ENCODE results near the gene PTPRZ1. TPM values are rescaled to one million over a fixed set of nuclear protein-coding genes. Genes with fewer than 3 reads are reported as not detected.

Gene PTPRZ1
- polyA plus RNA-seq, 1 of the 3 experiments (the other 2 are of a cell fraction) = not detected

- TF ChIP-seq CTCF (IDR thresholded peaks at IDR 0.05) (no peak), FOXM1 (IDR thresholded peaks at IDR 0.05; ENCODE audit: low read depth) (no peak), FOXJ3 (CRISPR knock-in tag; IDR thresholded peaks at IDR 0.05) (no peak), SIN3A (IDR thresholded peaks at IDR 0.05; ENCODE audit: borderline replicate concordance, low read depth, low read length) (no peak), NRF1 (IDR thresholded peaks at IDR 0.05; ENCODE audit: low read depth, low read length) (no peak), NFIC (IDR thresholded peaks at IDR 0.05; ENCODE audit: borderline replicate concordance) (no peak), MXI1 (IDR thresholded peaks at IDR 0.05; ENCODE audit: low read depth, low read length) (no peak), TEAD4 (IDR thresholded peaks at IDR 0.05; ENCODE audit: borderline replicate concordance, insufficient read depth) (no peak), POLR2AphosphoS5 (IDR thresholded peaks at IDR 0.05; ENCODE audit: low read depth, low read length) (no peak), ELF1 (IDR thresholded peaks at IDR 0.05) (no peak), MAX (IDR thresholded peaks at IDR 0.05; ENCODE audit: low read depth) (no peak)
Observed at GRCh38 chr7:121901026-121901425, 28.1 kb downstream of the PTPRZ1 start (continued).

GRCh38 chr7:121904120-121904519 lies 31.2 kb downstream of the PTPRZ1 start:
- Histone ChIP-seq H3K79me2 (ENCODE audit: insufficient read depth) (no peaks in the 10 kb centered on the region), H4K20me1 (ENCODE audit: insufficient read depth) (no peaks in the 10 kb centered on the region), H3K27ac (ENCODE audit: low read depth in 2 of 2, low read length in 1 of 2) (no peak overlapping the region), H3K4me3 (ENCODE audit: low read depth in 2 of 2, low read length in 1 of 2) (no peak overlapping the region), H3K36me3 (replicated peaks in 1 of 2; ENCODE audit: control insufficient read depth in 1 of 2, insufficient read depth in 2 of 2, low read length in 1 of 2) (no peaks in the 10 kb centered on the region), H3K4me1 (ENCODE audit: control insufficient read depth in 1 of 2, insufficient read depth in 2 of 2, low read depth in 1 of 2, low read length in 1 of 2) (no peaks in the 10 kb centered on the region), H3K27me3 (ENCODE audit: insufficient read depth) (no peaks in the 10 kb centered on the region), H3K4me2 (no peak overlapping the region), H3K9me3 (no peaks in the 10 kb centered on the region), H3K9me2 (no peaks in the 10 kb centered on the region), H3K9ac (no peak overlapping the region), H3F3A (replicated peaks; ENCODE audit: insufficient read depth) (no peaks in the 10 kb centered on the region), H2AFZ (ENCODE audit: low read depth) (no peak overlapping the region)
- CTCF ChIA-PET = no interaction called here
- TF ChIP-seq PBX3 (IDR thresholded peaks at IDR 0.05) (no peak), MEF2A (IDR thresholded peaks at IDR 0.05; ENCODE audit: borderline replicate concordance, low read depth) (no peak), SIN3A (IDR thresholded peaks at IDR 0.05; ENCODE audit: borderline replicate concordance, low read depth, low read length) (no peak), MAX (IDR thresholded peaks at IDR 0.05; ENCODE audit: low read depth) (no peak), ZBTB33 (IDR thresholded peaks at IDR 0.05; ENCODE audit: borderline replicate concordance, low read depth) (no peak), FOSL2 (IDR thresholded peaks at IDR 0.05; ENCODE audit: borderline replicate concordance, low read depth) (no peak), CHD2 (IDR thresholded peaks at IDR 0.05; ENCODE audit: low read length, partially characterized antibody) (no peak), POLR2AphosphoS5 (IDR thresholded peaks at IDR 0.05; ENCODE audit: low read depth, low read length) (no peak), IRF3 (IDR thresholded peaks at IDR 0.05; ENCODE audit: low read depth, low read length) (no peak), TCF12 (IDR thresholded peaks at IDR 0.05) (no peak), TAF1 (IDR thresholded peaks at IDR 0.05; ENCODE audit: borderline replicate concordance, low read depth, low read length) (no peak)
- POLR2A ChIA-PET = no interaction called here
- no peak for DNase-seq
- 0% methylated on average over 2 of the region's 2 CpGs for WGBS (ENCODE audit: low lambda C conversion rate)
